ENCODE results near the gene RAG1. TPM values are rescaled to one million over a fixed set of nuclear protein-coding genes. Genes with fewer than 3 reads are reported as not detected.

RAG1 gene
- total RNA-seq, 4 donors from 2014 or later, result 0.04 to 0.34 (median 0.24) TPM

DNA sequence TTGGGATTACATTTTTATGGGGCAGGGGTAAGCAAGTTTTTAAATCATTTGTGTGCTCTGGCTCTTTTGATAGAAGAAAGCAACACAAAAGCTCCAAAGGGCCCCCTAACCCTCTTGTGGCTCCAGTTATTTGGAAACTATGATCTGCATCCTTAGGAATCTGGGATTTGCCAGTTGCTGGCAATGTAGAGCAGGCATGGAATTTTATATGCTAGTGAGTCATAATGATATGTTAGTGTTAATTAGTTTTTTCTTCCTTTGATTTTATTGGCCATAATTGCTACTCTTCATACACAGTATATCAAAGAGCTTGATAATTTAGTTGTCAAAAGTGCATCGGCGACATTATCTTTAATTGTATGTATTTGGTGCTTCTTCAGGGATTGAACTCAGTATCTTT lies 10.1 kb downstream of the RAG1 start:
- Histone ChIP-seq H3K27ac (no peak overlapping the region), H3K4me3 (no peak overlapping the region), H3K9me3 (peaks cover 0 to 8% (median 0%) of the 10 kb centered on the region in 3 donors), H3K4me1 (no peaks in the 10 kb centered on the region), H3K27me3 (no peaks in the 10 kb centered on the region), H3K36me3 (no peaks in the 10 kb centered on the region)
- TF ChIP-seq POLR2A (IDR thresholded peaks at IDR 0.05) (no peak), CTCF (IDR thresholded peaks at IDR 0.05) (no peak)
- no peak for DNase-seq
- 85% methylated on average over 2 of the region's 2 CpGs for WGBS, 2 donors
- intact Hi-C loops (cut with DNase I), result no loop called here

DNA sequence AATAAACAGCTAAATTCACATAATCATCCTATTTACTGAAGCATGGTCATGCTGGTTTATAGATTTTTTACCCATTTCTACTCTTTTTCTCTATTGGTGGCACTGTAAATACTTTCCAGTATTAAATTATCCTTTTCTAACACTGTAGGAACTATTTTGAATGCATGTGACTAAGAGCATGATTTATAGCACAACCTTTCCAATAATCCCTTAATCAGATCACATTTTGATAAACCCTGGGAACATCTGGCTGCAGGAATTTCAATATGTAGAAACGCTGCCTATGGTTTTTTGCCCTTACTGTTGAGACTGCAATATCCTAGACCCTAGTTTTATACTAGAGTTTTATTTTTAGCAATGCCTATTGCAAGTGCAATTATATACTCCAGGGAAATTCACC lies 10.7 kb downstream of the RAG1 start:
- H3K36me3 ChIP-seq, result no peaks in the 10 kb centered on the region
- H3K9me3 ChIP-seq, result peaks cover 0 to 8% (median 0%) of the 10 kb centered on the region in 3 donors
- no peaks in the 10 kb centered on the region for H3K27me3 ChIP-seq
- TF ChIP-seq CTCF (IDR thresholded peaks at IDR 0.05), result no peak
- no peak for TF ChIP-seq POLR2A (IDR thresholded peaks at IDR 0.05)
- intact Hi-C loops (cut with DNase I), result no loop called here
- no peak overlapping the region for H3K4me3 ChIP-seq
- H3K4me1 ChIP-seq, result no peaks in the 10 kb centered on the region
- no peak overlapping the region for H3K27ac ChIP-seq
- 53 to 78% methylated on average over 1 of the region's 1 CpG for WGBS, 2 donors
- no peak for DNase-seq

- Histone ChIP-seq H3K4me1 (no peaks in the 10 kb centered on the region), H3K4me3 (no peak overlapping the region), H3K36me3 (no peaks in the 10 kb centered on the region), H3K9me3 (peaks cover 0 to 8% (median 0%) of the 10 kb centered on the region in 3 donors), H3K27me3 (no peaks in the 10 kb centered on the region), H3K27ac (no peak overlapping the region)
- DNase-seq, result no peak
- WGBS, 2 donors, result 61 to 80% methylated on average over 2 of the region's 2 CpGs
- intact Hi-C loops (cut with DNase I), result no loop called here
- TF ChIP-seq CTCF (IDR thresholded peaks at IDR 0.05) (no peak), POLR2A (IDR thresholded peaks at IDR 0.05) (no peak)
Observed at GRCh38 chr11:36581536-36581935, 13.7 kb downstream of the RAG1 start.

DNA sequence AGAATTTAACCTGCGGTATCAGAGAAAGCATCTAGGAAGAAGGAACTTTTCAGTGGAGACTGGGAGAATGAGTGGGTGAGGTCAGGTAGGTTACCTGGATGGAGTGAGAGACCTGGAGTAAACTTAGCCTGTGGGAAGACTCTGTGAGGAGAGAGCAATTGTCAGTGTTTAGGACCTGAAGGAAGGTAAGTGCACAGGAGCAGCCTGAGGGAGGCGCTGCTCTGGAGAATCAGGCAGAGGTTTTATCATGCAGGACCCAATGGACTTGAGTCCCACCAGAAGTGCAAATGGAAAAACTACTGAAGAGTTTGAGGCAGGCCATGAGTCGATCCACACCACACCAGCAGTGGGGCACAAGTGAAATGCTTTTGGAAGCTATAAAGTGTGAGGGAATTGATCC lies 15.9 kb downstream of the RAG1 start:
- Histone ChIP-seq H3K9me3 (peaks cover 0 to 8% (median 0%) of the 10 kb centered on the region in 3 donors), H3K27me3 (peaks cover 0 to 12% (median 0%) of the 10 kb centered on the region in 4 donors), H3K4me3 (no peak overlapping the region), H3K27ac (no peak overlapping the region), H3K4me1 (no peaks in the 10 kb centered on the region), H3K36me3 (no peaks in the 10 kb centered on the region)
- intact Hi-C loops (cut with DNase I), result no loop called here
- 52 to 60% methylated on average over 3 of the region's 3 CpGs for WGBS, 2 donors
- TF ChIP-seq POLR2A (IDR thresholded peaks at IDR 0.05), result no peak
- no peak for TF ChIP-seq CTCF (IDR thresholded peaks at IDR 0.05)
- DNase-seq, result no peak

DNA sequence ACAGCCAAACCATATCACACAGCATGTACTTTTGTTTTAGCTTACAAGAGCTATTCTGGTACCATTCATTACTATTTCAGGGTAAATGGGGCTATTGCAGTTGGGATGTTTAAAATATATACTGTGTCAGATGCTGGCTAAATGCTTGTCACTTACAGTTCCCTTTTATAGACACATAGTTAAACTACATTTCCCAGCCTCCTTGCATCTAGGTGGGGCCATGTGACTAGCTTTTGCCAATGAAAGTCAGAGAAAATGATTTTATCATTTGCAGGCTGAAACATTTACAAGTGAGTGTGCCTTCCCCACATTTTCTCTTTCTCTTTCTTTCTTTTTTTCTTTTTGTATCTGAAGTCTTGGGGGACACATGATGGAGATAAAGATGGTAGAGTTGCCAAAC lies 18.7 kb downstream of the RAG1 start:
- Histone ChIP-seq H3K36me3 (no peaks in the 10 kb centered on the region), H3K4me3 (no peak overlapping the region), H3K4me1 (no peaks in the 10 kb centered on the region), H3K9me3 (peaks cover 0 to 2% (median 0%) of the 10 kb centered on the region in 3 donors), H3K27me3 (peaks cover 0 to 24% (median 0%) of the 10 kb centered on the region in 4 donors), H3K27ac (no peak overlapping the region)
- TF ChIP-seq CTCF (IDR thresholded peaks at IDR 0.05) (no peak), POLR2A (IDR thresholded peaks at IDR 0.05) (no peak)
- intact Hi-C loops (cut with DNase I), result no loop called here
- DNase-seq, result no peak
